GM19099 (cell line): ENCODE data around the gene SPPL2A.

Experiments used
- POLR2A ChIP-seq: IDR thresholded peaks from 3 replicates; pipeline ENCODE4 v1.6.1; 2011; ENCODE audit warnings: low read depth; ENCODE audit not compliant: insufficient read length; ENCODE audit errors: extremely low read depth

Gene SPPL2A

GRCh38 chr15:50778086-50778485 is 12.6 kb upstream of the SPPL2A start:
- no peak for TF ChIP-seq POLR2A

GRCh38 chr15:50777042-50777441 is 11.5 kb upstream of the SPPL2A start:
- TF ChIP-seq POLR2A, result no peak

- TF ChIP-seq POLR2A, result no peak
Measured at GRCh38 chr15:50774450-50774849, 8.9 kb upstream of the SPPL2A start.

- no peak for TF ChIP-seq POLR2A
Measured at GRCh38 chr15:50773389-50773788, 7.9 kb upstream of the SPPL2A start.

- no peak for TF ChIP-seq POLR2A
Measured at GRCh38 chr15:50767332-50767861, 1.9 kb upstream of the SPPL2A start.

GRCh38 chr15:50764461-50765194 is 878 bp downstream of the SPPL2A start:
- peak; percentile 23 for TF ChIP-seq POLR2A

- TF ChIP-seq POLR2A, result no peak
Measured at GRCh38 chr15:50758712-50759205, 6.7 kb downstream of the SPPL2A start.

- no peak for TF ChIP-seq POLR2A
Measured at GRCh38 chr15:50753463-50753862, 12.0 kb downstream of the SPPL2A start.

- TF ChIP-seq POLR2A, result no peak
Measured at GRCh38 chr15:50751394-50751793, 14.1 kb downstream of the SPPL2A start.

- TF ChIP-seq POLR2A, result no peak
Measured at GRCh38 chr15:50750227-50750705, 15.2 kb downstream of the SPPL2A start.

GRCh38 chr15:50747523-50747922 is 18.0 kb downstream of the SPPL2A start:
- TF ChIP-seq POLR2A, result no peak

- TF ChIP-seq POLR2A, result no peak
Measured at GRCh38 chr15:50744601-50745000, 20.9 kb downstream of the SPPL2A start.

GRCh38 chr15:50740955-50741354 is 24.6 kb downstream of the SPPL2A start:
- no peak for TF ChIP-seq POLR2A

GRCh38 chr15:50736823-50737222 is 28.7 kb downstream of the SPPL2A start:
- no peak for TF ChIP-seq POLR2A

GRCh38 chr15:50735156-50735555 is 30.4 kb downstream of the SPPL2A start:
- TF ChIP-seq POLR2A, result no peak

GRCh38 chr15:50726315-50726714 is 39.2 kb downstream of the SPPL2A start:
- TF ChIP-seq POLR2A, result no peak

GRCh38 chr15:50718700-50719125 is 46.8 kb downstream of the SPPL2A start:
- TF ChIP-seq POLR2A, result no peak

GRCh38 chr15:50712018-50712417 is 53.5 kb downstream of the SPPL2A start:
- TF ChIP-seq POLR2A, result no peak
